GM19023 (cell line): ENCODE measurements around the gene S100A4.
"Not testable (repeated sequence)": the region's sequence is repeated elsewhere in the genome, so short reads cannot be mapped to it uniquely, and the experiment has no call there.

ENCODE experiments used
- ATAC-seq: cut with Tn5 transposase; IDR thresholded peaks from one replicate; pipeline ENCODE4 v1.9.1; 2021; ENCODE audit warnings: mild to moderate bottlenecking, moderate library complexity; ENCODE audit not compliant: unreplicated experiment

S100A4 gene

GRCh38 chr1:153567621-153568366, 22.2 kb upstream of the S100A4 start:
- no peak for ATAC-seq

GRCh38 chr1:153566414-153567371, 21.1 kb upstream of the S100A4 start:
- ATAC-seq = peak; percentile 46

GRCh38 chr1:153565529-153566374, 20.1 kb upstream of the S100A4 start, which contains the start of gene S100A2:
Gene S100A2 (minus strand): TSS chr1:153565844. CDS start chr1:153563877, 1,967 bp downstream.
- no peak for ATAC-seq

- no peak for ATAC-seq
Observed at GRCh38 chr1:153563991-153564390, 18.4 kb upstream of the S100A4 start.

- ATAC-seq = no peak
Observed at GRCh38 chr1:153563483-153563901, 17.9 kb upstream of the S100A4 start.

- ATAC-seq = not testable (repeated sequence)
Observed at GRCh38 chr1:153562021-153562420, 16.4 kb upstream of the S100A4 start.

GRCh38 chr1:153561466-153561985, 15.9 kb upstream of the S100A4 start:
- ATAC-seq = no peak

- ATAC-seq = no peak
Observed at GRCh38 chr1:153560771-153561465, 15.3 kb upstream of the S100A4 start.

GRCh38 chr1:153560241-153560640, 14.6 kb upstream of the S100A4 start:
- no peak for ATAC-seq

- ATAC-seq = no peak
Observed at GRCh38 chr1:153557877-153558276, 12.3 kb upstream of the S100A4 start.

- no peak for ATAC-seq
Observed at GRCh38 chr1:153556348-153556747, 10.7 kb upstream of the S100A4 start.

GRCh38 chr1:153553830-153554541, 8.4 kb upstream of the S100A4 start:
- no peak for ATAC-seq

GRCh38 chr1:153553096-153553495, 7.5 kb upstream of the S100A4 start:
- ATAC-seq = no peak

GRCh38 chr1:153552335-153552734, 6.7 kb upstream of the S100A4 start:
- no peak for ATAC-seq

- no peak for ATAC-seq
Observed at GRCh38 chr1:153550827-153551500, 5.4 kb upstream of the S100A4 start.

- ATAC-seq = no peak
Observed at GRCh38 chr1:153550398-153550758, 4.8 kb upstream of the S100A4 start.

- ATAC-seq = no peak
Observed at GRCh38 chr1:153549741-153550397, 4.3 kb upstream of the S100A4 start.
